PFSK-1 (cell line): ENCODE results near the gene NCOA7.

ENCODE experiments used
- FOXP2 ChIP-seq: optimal IDR thresholded peaks from 2 replicates; pipeline ENCODE3; 2011; ENCODE audit warnings: borderline replicate concordance, control low read depth, inconsistent platforms; ENCODE audit not compliant: insufficient read depth; ENCODE audit errors: extremely low read length, extremely low read depth
- POLR2AphosphoS5 ChIP-seq: IDR thresholded peaks from 2 replicates; pipeline ENCODE4 v1.6.1; 2012; ENCODE audit warnings: low read depth, mild to moderate bottlenecking, control low read depth, low read length, moderate library complexity
- SIN3A ChIP-seq: IDR thresholded peaks from 2 replicates; pipeline ENCODE4 v1.6.1; 2012; ENCODE audit warnings: mild to moderate bottlenecking, low read length, moderate library complexity, borderline replicate concordance; ENCODE audit not compliant: insufficient read depth
- TAF1 ChIP-seq: IDR thresholded peaks from 2 replicates; pipeline ENCODE4 v1.6.1; 2012; ENCODE audit warnings: low read length, control low read depth, borderline replicate concordance; ENCODE audit not compliant: insufficient read depth
- TF ChIP-seq, protein P1 (sequence below), 2 experiments: IDR thresholded peaks; 2 replicates each; pipeline versions ENCODE4 v1.6.1 to v1.8.0; 2011 to 2012; ENCODE audit warnings: low read depth in 2 of 2, low read length in 2 of 2, control low read depth in 1 of 2, inconsistent platforms in 1 of 2, mild to moderate bottlenecking in 1 of 2, moderate library complexity in 1 of 2; ENCODE audit not compliant: insufficient read depth in 1 of 2

NCOA7 gene

DNA sequence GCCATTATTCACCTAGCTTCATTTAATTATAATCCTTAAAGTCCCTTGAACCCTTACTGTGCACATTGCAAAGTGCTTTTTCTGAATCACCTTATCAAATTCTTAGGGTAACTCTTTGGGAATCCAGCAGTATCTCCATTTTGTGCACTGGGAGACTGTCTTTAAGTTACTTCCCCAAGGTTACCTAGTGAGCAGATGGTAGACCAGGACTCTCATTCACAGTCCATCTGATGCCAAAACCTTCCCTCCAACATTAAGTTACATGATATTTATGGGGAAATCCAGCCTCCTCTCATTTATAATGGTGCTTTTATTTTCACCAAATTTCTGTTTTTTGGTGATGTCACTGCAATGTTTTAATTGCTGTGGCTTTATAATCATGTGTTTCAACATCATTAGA, 75.7 kb downstream of the NCOA7 start:
- no peak for TF ChIP-seq POLR2AphosphoS5
- no peak for TF ChIP-seq TAF1
- TF ChIP-seq, protein P1, sequence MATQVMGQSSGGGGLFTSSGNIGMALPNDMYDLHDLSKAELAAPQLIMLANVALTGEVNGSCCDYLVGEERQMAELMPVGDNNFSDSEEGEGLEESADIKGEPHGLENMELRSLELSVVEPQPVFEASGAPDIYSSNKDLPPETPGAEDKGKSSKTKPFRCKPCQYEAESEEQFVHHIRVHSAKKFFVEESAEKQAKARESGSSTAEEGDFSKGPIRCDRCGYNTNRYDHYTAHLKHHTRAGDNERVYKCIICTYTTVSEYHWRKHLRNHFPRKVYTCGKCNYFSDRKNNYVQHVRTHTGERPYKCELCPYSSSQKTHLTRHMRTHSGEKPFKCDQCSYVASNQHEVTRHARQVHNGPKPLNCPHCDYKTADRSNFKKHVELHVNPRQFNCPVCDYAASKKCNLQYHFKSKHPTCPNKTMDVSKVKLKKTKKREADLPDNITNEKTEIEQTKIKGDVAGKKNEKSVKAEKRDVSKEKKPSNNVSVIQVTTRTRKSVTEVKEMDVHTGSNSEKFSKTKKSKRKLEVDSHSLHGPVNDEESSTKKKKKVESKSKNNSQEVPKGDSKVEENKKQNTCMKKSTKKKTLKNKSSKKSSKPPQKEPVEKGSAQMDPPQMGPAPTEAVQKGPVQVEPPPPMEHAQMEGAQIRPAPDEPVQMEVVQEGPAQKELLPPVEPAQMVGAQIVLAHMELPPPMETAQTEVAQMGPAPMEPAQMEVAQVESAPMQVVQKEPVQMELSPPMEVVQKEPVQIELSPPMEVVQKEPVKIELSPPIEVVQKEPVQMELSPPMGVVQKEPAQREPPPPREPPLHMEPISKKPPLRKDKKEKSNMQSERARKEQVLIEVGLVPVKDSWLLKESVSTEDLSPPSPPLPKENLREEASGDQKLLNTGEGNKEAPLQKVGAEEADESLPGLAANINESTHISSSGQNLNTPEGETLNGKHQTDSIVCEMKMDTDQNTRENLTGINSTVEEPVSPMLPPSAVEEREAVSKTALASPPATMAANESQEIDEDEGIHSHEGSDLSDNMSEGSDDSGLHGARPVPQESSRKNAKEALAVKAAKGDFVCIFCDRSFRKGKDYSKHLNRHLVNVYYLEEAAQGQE (IDR thresholded peaks at IDR 0.05; ENCODE audit: insufficient read depth in 1 of 2, low read depth in 2 of 2, low read length in 2 of 2), result no peak
- TF ChIP-seq SIN3A, result no peak
- TF ChIP-seq FOXP2, result no peak

DNA sequence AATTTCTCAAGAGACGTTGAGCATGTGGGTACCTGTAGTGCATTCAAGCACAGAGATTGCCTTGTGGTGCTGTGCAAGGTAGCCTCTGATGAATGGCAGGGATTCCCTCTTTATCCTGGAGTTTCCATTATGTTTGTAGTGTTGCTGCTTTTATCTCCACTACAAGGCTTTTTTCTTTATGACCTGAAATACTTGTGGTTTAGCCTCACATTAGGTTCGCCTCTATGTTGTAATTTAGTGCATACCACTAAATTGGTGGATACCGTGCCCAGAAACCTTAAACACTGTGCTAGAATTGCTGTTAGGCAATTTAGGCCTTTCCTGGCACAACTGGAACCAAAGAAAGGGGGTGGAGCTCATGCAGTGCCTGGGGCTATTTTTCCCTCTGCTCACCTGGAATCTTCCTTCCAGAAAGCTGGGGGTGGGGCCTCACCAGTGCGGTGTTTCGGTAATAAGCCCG, 76.8 kb downstream of the NCOA7 start:
- no peak for TF ChIP-seq FOXP2
- TF ChIP-seq POLR2AphosphoS5, result no peak
- TF ChIP-seq TAF1, result no peak
- TF ChIP-seq, protein P1 (IDR thresholded peaks at IDR 0.05; ENCODE audit: insufficient read depth in 1 of 2, low read depth in 2 of 2, low read length in 2 of 2), result no peak
- TF ChIP-seq SIN3A, result no peak

DNA sequence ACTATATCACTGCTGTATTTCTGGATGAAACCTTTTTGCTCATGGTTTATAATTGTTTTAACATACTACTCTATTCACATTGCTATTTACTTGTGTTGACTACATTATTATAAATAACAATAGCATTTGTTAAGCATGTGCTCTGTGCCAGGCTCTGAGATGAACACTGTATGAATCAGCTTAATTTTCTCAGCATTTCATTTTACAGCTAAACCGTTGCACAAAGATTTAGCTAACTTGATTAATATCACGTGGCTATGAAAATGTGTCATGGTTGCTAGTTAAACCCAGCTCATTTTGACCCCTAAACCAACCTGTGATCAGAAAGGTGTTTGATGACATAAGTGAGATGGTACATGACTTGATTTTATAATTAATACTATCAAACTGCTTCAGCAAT, 77.5 kb downstream of the NCOA7 start:
- no peak for TF ChIP-seq POLR2AphosphoS5
- TF ChIP-seq SIN3A, result no peak
- TF ChIP-seq, protein P1 (IDR thresholded peaks at IDR 0.05; ENCODE audit: insufficient read depth in 1 of 2, low read depth in 2 of 2, low read length in 2 of 2), result no peak

DNA sequence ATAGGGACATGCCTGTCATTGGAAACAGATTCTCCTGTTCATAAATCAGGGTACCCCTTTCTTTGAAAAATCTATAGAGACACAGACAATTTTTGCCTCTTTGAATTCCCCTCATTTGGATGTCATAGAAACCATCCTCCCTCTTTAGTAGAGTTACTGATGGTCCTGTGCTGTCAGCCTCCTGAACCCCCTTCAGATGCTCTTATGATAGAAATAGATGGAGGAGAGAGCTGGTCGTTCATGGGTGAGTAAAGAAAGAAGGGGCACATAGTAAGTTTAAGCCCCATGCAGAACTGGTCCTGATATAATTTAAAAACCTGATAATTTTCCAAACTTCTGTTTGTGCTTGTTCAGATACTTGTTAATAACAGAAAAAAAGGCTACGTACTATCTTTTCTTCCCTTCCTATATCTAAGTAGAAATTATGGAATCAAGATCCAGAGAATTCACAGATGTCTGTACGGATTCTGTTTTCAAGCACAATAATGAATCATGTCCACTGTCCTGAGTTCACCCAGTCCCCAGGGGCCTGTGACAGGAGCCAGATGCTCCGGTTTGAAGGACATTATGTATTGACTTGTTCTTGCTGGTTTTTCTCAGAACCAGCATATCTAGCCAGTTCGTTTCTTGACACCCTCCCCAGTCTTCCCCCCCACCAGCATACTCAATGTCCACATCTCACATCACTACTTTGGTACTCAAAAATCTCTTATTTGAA, 78.1 kb downstream of the NCOA7 start:
- TF ChIP-seq, protein P1 (IDR thresholded peaks at IDR 0.05; ENCODE audit: insufficient read depth in 1 of 2, low read depth in 2 of 2, low read length in 2 of 2), result no peak
- TF ChIP-seq SIN3A, result no peak
- no peak for TF ChIP-seq FOXP2
- TF ChIP-seq TAF1, result no peak
- no peak for TF ChIP-seq POLR2AphosphoS5

- no peak for TF ChIP-seq POLR2AphosphoS5
- TF ChIP-seq, protein P1 (IDR thresholded peaks at IDR 0.05; ENCODE audit: insufficient read depth in 1 of 2, low read depth in 2 of 2, low read length in 2 of 2), result no peak
- no peak for TF ChIP-seq SIN3A
- TF ChIP-seq FOXP2, result no peak
- no peak for TF ChIP-seq TAF1
Measured at GRCh38 chr6:125869427-125869826, 78.7 kb downstream of the NCOA7 start.
